HepG2 (cell line): ENCODE results near the gene RRAS. TPM values are rescaled to one million over a fixed set of nuclear protein-coding genes. Genes with fewer than 3 reads are reported as not detected.

Experiments used
- GTF3A ChIP-seq: sonication (generic); formaldehyde crosslinking; conservative IDR thresholded peaks from 2 replicates; pipeline ENCODE4 v1.4.0; 2020; ENCODE audit warnings: mild to moderate bottlenecking, missing genetic modification reagents
- GZF1 ChIP-seq: sonication (generic); formaldehyde crosslinking; IDR thresholded peaks from 2 replicates; pipeline ENCODE4 v1.5.1; 2020; ENCODE audit warnings: mild to moderate bottlenecking, missing genetic modification reagents
- HINFP ChIP-seq: sonication (generic); formaldehyde crosslinking; IDR thresholded peaks from 2 replicates; pipeline ENCODE4 v1.4.0; 2020; ENCODE audit warnings: low read depth, mild to moderate bottlenecking, missing genetic modification reagents
- IRF9 ChIP-seq: sonication (generic); formaldehyde crosslinking; IDR thresholded peaks from 2 replicates; pipeline ENCODE4 v1.8.0; 2022; ENCODE audit warnings: missing genetic modification reagents, mild to moderate bottlenecking, borderline replicate concordance
- KLF9 ChIP-seq: IDR thresholded peaks from 2 replicates; pipeline ENCODE4 v1.6.1; 2016; ENCODE audit warnings: low read depth
- LRRFIP1 ChIP-seq: sonication (generic); formaldehyde crosslinking; conservative IDR thresholded peaks from 2 replicates; pipeline ENCODE4 v1.4.0; 2020; ENCODE audit warnings: missing genetic modification reagents
- ONECUT2 ChIP-seq: sonication (generic); formaldehyde crosslinking; IDR thresholded peaks from 2 replicates; pipeline ENCODE4 v1.4.0; 2020; ENCODE audit warnings: missing genetic modification reagents
- PHF21A ChIP-seq: sonication (generic); formaldehyde crosslinking; IDR thresholded peaks from 2 replicates; pipeline ENCODE4 v1.5.0; 2020; ENCODE audit warnings: mild to moderate bottlenecking, missing genetic modification reagents
- SAFB2 ChIP-seq: sonication (generic); formaldehyde crosslinking; IDR thresholded peaks from 2 replicates; pipeline ENCODE4 v1.5.1; 2020; ENCODE audit warnings: missing genetic modification reagents, low read depth, mild to moderate bottlenecking, borderline replicate concordance
- ZC3H4 ChIP-seq: sonication (generic); formaldehyde crosslinking; IDR thresholded peaks from 2 replicates; pipeline ENCODE4 v1.4.0; 2020; ENCODE audit warnings: missing genetic modification reagents, borderline replicate concordance
- ZNF235 ChIP-seq: sonication (generic); formaldehyde crosslinking; IDR thresholded peaks from 2 replicates; pipeline ENCODE4 v1.8.1; 2023; ENCODE audit warnings: mild to moderate bottlenecking, missing genetic modification reagents, borderline replicate concordance
- ZNF280D ChIP-seq: sonication (generic); formaldehyde crosslinking; IDR thresholded peaks from 2 replicates; pipeline ENCODE4 v1.5.1; 2020; ENCODE audit warnings: mild to moderate bottlenecking, missing genetic modification reagents
- ZNF552 ChIP-seq: sonication (generic); formaldehyde crosslinking; IDR thresholded peaks from 2 replicates; pipeline ENCODE4 v1.9.0; 2022; ENCODE audit warnings: missing genetic modification reagents, mild to moderate bottlenecking, borderline replicate concordance
- ZNF572 ChIP-seq: sonication (generic); formaldehyde crosslinking; IDR thresholded peaks from 2 replicates; pipeline ENCODE4 v1.5.1; 2020; ENCODE audit warnings: mild to moderate bottlenecking, missing genetic modification reagents
- ZNF577 ChIP-seq: sonication (generic); formaldehyde crosslinking; IDR thresholded peaks from 2 replicates; pipeline ENCODE4 v1.4.0; 2020; ENCODE audit warnings: mild to moderate bottlenecking, low read depth, missing genetic modification reagents, borderline replicate concordance
- ZNF703 ChIP-seq: sonication (generic); formaldehyde crosslinking; IDR thresholded peaks from 2 replicates; pipeline ENCODE4 v1.5.1; 2020; ENCODE audit warnings: missing genetic modification reagents, mild to moderate bottlenecking, moderate library complexity, borderline replicate concordance
- ZNF850 ChIP-seq: sonication (generic); formaldehyde crosslinking; conservative IDR thresholded peaks from 2 replicates; pipeline ENCODE4 v1.9.0; 2021; ENCODE audit warnings: mild to moderate bottlenecking, missing genetic modification reagents
- ZSCAN22 ChIP-seq: sonication (generic); formaldehyde crosslinking; IDR thresholded peaks from 2 replicates; pipeline ENCODE4 v1.4.0; 2020; ENCODE audit warnings: mild to moderate bottlenecking, missing genetic modification reagents
- polyA plus RNA-seq, 8 experiments: library from polyadenylated mRNA; depleted of rRNA in 3 of 8; stranded (reverse) in 7 of 8; unstranded in 1 of 8; fragments of >200 nt; fragmentation: Illumina TruSeq in 4 of 8; extraction: Trizol in 4 of 8; gene quantifications; 2 replicates each; pipeline versions ENCODE4 v1.2.1 to v1.2.3, GENCODE V29; 2011 to 2016; ENCODE audit warnings: low read depth in 4 of 8, missing spikeins in 1 of 8, mixed read lengths in 1 of 8; ENCODE audit not compliant: insufficient read depth in 1 of 8
- total RNA-seq, 5 experiments: library from RNA; depleted of rRNA; stranded (reverse); fragments of >200 nt; fragmentation: Illumina TruSeq; extraction: Trizol; gene quantifications; 2 replicates each; pipeline ENCODE4 v1.2.3, GENCODE V29; 2016; ENCODE audit warnings: low read depth in 1 of 5

Gene RRAS
- total and polyA plus RNA-seq, 2 of the 13 experiments (the other 11 are each of a cell fraction or from before 2014, with no cell fraction given): 1.5 to 12.0 TPM

GRCh38 chr19:49672131-49672919, 32.4 kb upstream of the RRAS start (continued):
- TF ChIP-seq ZNF235 (CRISPR knock-in tag): peak; percentile 71; the same call in 1 of the 2 replicates
- TF ChIP-seq SAFB2 (CRISPR knock-in tag): no peak
- 0 out of 2 replicates have a peak, but pooled peaks have one; percentile 70 for TF ChIP-seq HINFP (CRISPR knock-in tag)
- TF ChIP-seq ZNF552 (CRISPR knock-in tag): no peak
- TF ChIP-seq ZC3H4 (CRISPR knock-in tag): no peak
- TF ChIP-seq GZF1: no peak
- TF ChIP-seq ZNF850 (CRISPR knock-in tag): no peak
- no peak for TF ChIP-seq ONECUT2 (CRISPR knock-in tag)
- TF ChIP-seq IRF9: no peak
- TF ChIP-seq ZNF280D (CRISPR knock-in tag): 0 out of 2 replicates have a peak, but pooled peaks have one; percentile 70
- TF ChIP-seq ZNF577 (CRISPR knock-in tag): no peak
- TF ChIP-seq ZNF572 (CRISPR knock-in tag): no peak
- TF ChIP-seq LRRFIP1 (CRISPR knock-in tag): no peak
- TF ChIP-seq ZSCAN22 (CRISPR knock-in tag): no peak
- no peak for TF ChIP-seq ZNF703 (CRISPR knock-in tag)
- TF ChIP-seq PHF21A (CRISPR knock-in tag): peak; percentile 46; the same call in 1 of the 2 replicates
- no peak for TF ChIP-seq GTF3A (CRISPR knock-in tag)
- no peak for TF ChIP-seq KLF9 (CRISPR knock-in tag)
